SW480 (cell line): ENCODE results near the gene C3orf20.

ENCODE experiments used
- DNase-seq: peaks from one replicate; pipeline ENCODE4 v3.0.0-alpha.2; 2016; ENCODE audit warnings: low spot score

C3orf20 gene

GRCh38 chr3:14775011-14775410, 100.1 kb downstream of the C3orf20 start:
- no peak for DNase-seq

- DNase-seq, result no peak
Observed at GRCh38 chr3:14775563-14775962, 100.6 kb downstream of the C3orf20 start.

- DNase-seq, result no peak
Observed at GRCh38 chr3:14779069-14779685, 104.2 kb downstream of the C3orf20 start.

- DNase-seq, result peak; percentile 77
Observed at GRCh38 chr3:14780927-14781507, 106.1 kb downstream of the C3orf20 start.

- no peak for DNase-seq
Observed at GRCh38 chr3:14783480-14784086, 108.6 kb downstream of the C3orf20 start.

GRCh38 chr3:14784087-14784681, 109.2 kb downstream of the C3orf20 start:
- no peak for DNase-seq

- DNase-seq, result no peak
Observed at GRCh38 chr3:14785207-14786155, 110.5 kb downstream of the C3orf20 start.

- DNase-seq, result no peak
Observed at GRCh38 chr3:14786369-14786768, 111.4 kb downstream of the C3orf20 start.

- no peak for DNase-seq
Observed at GRCh38 chr3:14787630-14788029, 112.7 kb downstream of the C3orf20 start.

- no peak for DNase-seq
Observed at GRCh38 chr3:14788644-14789043, 113.7 kb downstream of the C3orf20 start.

- DNase-seq, result no peak
Observed at GRCh38 chr3:14789221-14789620, 114.3 kb downstream of the C3orf20 start.

- no peak for DNase-seq
Observed at GRCh38 chr3:14789640-14790285, 114.8 kb downstream of the C3orf20 start.

GRCh38 chr3:14791343-14791945, 116.5 kb downstream of the C3orf20 start:
- DNase-seq, result peak; percentile 62

GRCh38 chr3:14792691-14793121, 117.8 kb downstream of the C3orf20 start:
- no peak for DNase-seq

- DNase-seq, result no peak
Observed at GRCh38 chr3:14793126-14793857, 118.4 kb downstream of the C3orf20 start.

GRCh38 chr3:14793858-14794234, 118.9 kb downstream of the C3orf20 start:
- no peak for DNase-seq

GRCh38 chr3:14794435-14794834, 119.5 kb downstream of the C3orf20 start:
- DNase-seq, result no peak

GRCh38 chr3:14795996-14796395, 121.1 kb downstream of the C3orf20 start:
- DNase-seq, result no peak

GRCh38 chr3:14796403-14797077, 121.6 kb downstream of the C3orf20 start:
- no peak for DNase-seq

GRCh38 chr3:14797731-14798130, 122.8 kb downstream of the C3orf20 start:
- no peak for DNase-seq
